Esophagus squamous epithelium (tissue), 5 donors: ENCODE data around the gene RARA. TPM values are rescaled to one million over a fixed set of nuclear protein-coding genes. Genes with fewer than 3 reads are reported as not detected.
A peak's percentile ranks its signal among the peaks of the same experiment; 100 is the strongest.

ENCODE experiments used
- DNase-seq: peaks from one replicate; lab custom pipeline; 2025; lab: John Stamatoyannopoulos, UW
- H3K27ac ChIP-seq, 4 donors: fragments of 200-600 bp; sonication (generic); one replicate each; pipeline ENCODE4 v1.5.1; 2016 to 2019; ENCODE audit warnings: mild to moderate bottlenecking in 1 of 4
- H3K27me3 ChIP-seq, 4 donors: fragments of 200-600 bp; sonication (generic); 1 replicate in 3 of 4; 2 replicates in 1 of 4; pipeline versions ENCODE4 v1.5.1 to v1.6.0; 2017 to 2021; ENCODE audit warnings: antibody characterized with exemption in 1 of 4
- H3K36me3 ChIP-seq, 3 donors: fragments of 200-600 bp; sonication (generic); one replicate each; pipeline ENCODE4 v1.5.1; 2016 to 2019
- H3K4me1 ChIP-seq, 3 donors: fragments of 200-600 bp; sonication (generic); one replicate each; pipeline ENCODE4 v1.5.1; 2017 to 2019
- H3K4me3 ChIP-seq, 4 donors: fragments of 200-600 bp; sonication (generic); 1 replicate in 3 of 4; 2 replicates in 1 of 4; pipeline ENCODE4 v1.5.1; 2016 to 2019; ENCODE audit warnings: mild to moderate bottlenecking in 2 of 4, moderate library complexity in 1 of 4
- H3K9me3 ChIP-seq, 3 donors: fragments of 200-600 bp; sonication (generic); one replicate each; pipeline ENCODE4 v1.5.1; 2016 to 2019
- CTCF ChIP-seq, 6 experiments: fragments of 450-650 bp in 4 of 6; fragments of 200-600 bp in 2 of 6; sonication (generic) in 2 of 6; IDR thresholded peaks; one replicate each; pipeline ENCODE4 v1.5.1; 2016 to 2019; ENCODE audit warnings: antibody characterized with exemption in 6 of 6, mild to moderate bottlenecking in 4 of 6, moderate library complexity in 4 of 6
- POLR2A ChIP-seq, 4 donors: fragments of 450-650 bp; IDR thresholded peaks; one replicate each; pipeline ENCODE4 v1.6.1; 2017; ENCODE audit warnings: antibody characterized with exemption in 4 of 4, mild to moderate bottlenecking in 4 of 4, moderate library complexity in 3 of 4
- WGBS, 2 donors: methylation state at CpG; one replicate each; pipeline ENCODE4 v1.1.5; 2018; 5-methylcytosine and 5-hydroxymethylcytosine counted together
- intact Hi-C: fragments of 100-400 bp; cut with DNase I; formaldehyde crosslinking; loops from one replicate; pipeline ENCODE4 v1.15.0; 2022
- total RNA-seq, 4 donors: library from RNA; depleted of rRNA; stranded (reverse); fragments of >200 nt; gene quantifications; one replicate each; pipeline ENCODE4 v1.1.0, GENCODE V29; 2016
- donor health status: DM: yes; HTN: yes; CAD: no.

RARA gene
- total RNA-seq, 4 donors from 2014 or later: 6.7 to 14.2 (median 10.8) TPM

- Histone ChIP-seq H3K27ac (peak overlapping the region; percentile 24 to 98 (median 94)), H3K27me3 (no peaks in the 10 kb centered on the region), H3K4me1 (peaks cover 75 to 100% (median 82%) of the 10 kb centered on the region in 3 donors), H3K36me3 (peaks cover 0 to 20% (median 7%) of the 10 kb centered on the region in 3 donors), H3K4me3 (peak overlapping the region in 2 of 4 donors; percentile 5 to 26), H3K9me3 (no peaks in the 10 kb centered on the region)
- DNase-seq: no peak
- 59 to 73% methylated on average over 4 to 8 of the region's 9 CpGs for WGBS, 2 donors
- intact Hi-C loops: no loop called here
- no peak for TF ChIP-seq CTCF (IDR thresholded peaks at IDR 0.05)
- no peak for TF ChIP-seq POLR2A (IDR thresholded peaks at IDR 0.05)
These were observed 38.5 kb downstream of the RARA start for GRCh38 chr17:40347319-40348135.

- Histone ChIP-seq H3K27ac (peak overlapping the region; percentile 24 to 98 (median 94)), H3K4me3 (peak overlapping the region in 2 of 4 donors; percentile 5 to 26), H3K27me3 (no peaks in the 10 kb centered on the region), H3K36me3 (peaks cover 0 to 26% (median 11%) of the 10 kb centered on the region in 3 donors), H3K4me1 (peaks cover 71 to 100% (median 76%) of the 10 kb centered on the region in 3 donors), H3K9me3 (no peaks in the 10 kb centered on the region)
- no peak for DNase-seq
- TF ChIP-seq POLR2A (IDR thresholded peaks at IDR 0.05) (no peak), CTCF (IDR thresholded peaks at IDR 0.05) (no peak)
- WGBS, 2 donors: 20 to 48% methylated on average over 1 to 2 of the region's 5 CpGs
- intact Hi-C loops: no loop called here
These were observed 39.1 kb downstream of the RARA start for GRCh38 chr17:40348136-40348504.

GRCh38 chr17:40348562-40349476 lies 39.8 kb downstream of the RARA start:
- no peak for DNase-seq
- TF ChIP-seq POLR2A (IDR thresholded peaks at IDR 0.05) (no peak), CTCF (IDR thresholded peaks at IDR 0.05) (no peak)
- 27 to 29% methylated on average over 7 to 10 of the region's 17 CpGs for WGBS, 2 donors
- intact Hi-C loops: no loop called here
- H3K9me3 ChIP-seq: no peaks in the 10 kb centered on the region
- peak overlapping the region; percentile 42 to 98 (median 94) for H3K27ac ChIP-seq
- no peaks in the 10 kb centered on the region for H3K27me3 ChIP-seq
- H3K4me1 ChIP-seq: peaks cover 67 to 93% (median 69%) of the 10 kb centered on the region in 3 donors
- peaks cover 0 to 33% (median 11%) of the 10 kb centered on the region in 3 donors for H3K36me3 ChIP-seq
- peak overlapping the region in 1 of 4 donors; percentile 8 for H3K4me3 ChIP-seq

GRCh38 chr17:40349477-40349894 lies 40.5 kb downstream of the RARA start:
- Histone ChIP-seq H3K36me3 (peaks cover 4 to 40% (median 11%) of the 10 kb centered on the region in 3 donors), H3K27ac (peak overlapping the region; percentile 42 to 98 (median 94)), H3K4me1 (peaks cover 61 to 87% (median 62%) of the 10 kb centered on the region in 3 donors), H3K27me3 (no peaks in the 10 kb centered on the region), H3K4me3 (peak overlapping the region in 1 of 4 donors; percentile 35), H3K9me3 (no peaks in the 10 kb centered on the region)
- 40% methylated on average over 1 of the region's 10 CpGs; no CpG with 5 or more reads in 1 of the 2 donors for WGBS, 2 donors
- intact Hi-C loops: no loop called here
- no peak for DNase-seq
- TF ChIP-seq POLR2A (IDR thresholded peaks at IDR 0.05) (no peak), CTCF (IDR thresholded peaks at IDR 0.05) (no peak)
